Measurements from ENCODE around the gene SMIM1. TPM values are rescaled to one million over a fixed set of nuclear protein-coding genes. Genes with fewer than 3 reads are reported as not detected.

Gene SMIM1
- total RNA-seq, 1 experiment from 2014 or later, result 5.5 TPM

DNA sequence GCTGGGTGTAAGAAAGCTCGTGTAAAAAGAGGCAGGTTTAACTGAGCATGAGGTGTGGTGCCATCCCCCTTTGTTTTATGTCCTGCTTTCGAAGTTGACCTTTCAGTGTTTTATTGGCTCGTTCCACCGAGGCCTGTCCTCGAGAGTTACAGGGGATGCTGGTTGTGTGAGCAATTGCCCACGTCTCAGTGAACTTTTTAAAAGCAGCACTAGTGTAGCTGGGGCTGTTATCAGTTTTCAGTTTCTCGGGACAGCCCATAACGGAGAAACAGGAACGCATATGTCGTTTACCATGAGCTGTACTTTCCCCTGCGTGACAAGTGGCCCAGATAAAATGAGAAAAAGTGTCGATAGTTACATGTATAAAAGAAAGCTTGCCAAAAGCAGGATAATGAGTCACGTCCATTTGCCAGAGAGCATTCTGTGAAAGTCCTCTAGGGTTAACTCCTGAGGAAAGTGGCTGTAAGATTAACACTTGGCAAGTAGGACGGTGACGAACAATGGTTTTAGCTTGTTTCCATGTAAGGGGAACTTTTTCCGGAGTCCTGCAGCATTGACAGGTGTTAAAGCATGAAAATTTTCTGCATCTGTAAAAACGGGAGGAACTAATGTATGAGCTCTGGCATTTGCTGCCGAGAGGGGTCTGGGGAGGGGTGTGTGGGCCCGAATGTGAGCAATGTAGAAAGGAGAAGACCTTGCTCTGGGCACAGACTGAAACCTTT, 31.5 kb downstream of the SMIM1 start:
- H3K4me1 ChIP-seq (ENCODE audit: control insufficient read depth in 1 of 2, insufficient read depth in 2 of 2, low read length in 2 of 2), result no peaks in the 10 kb centered on the region
- H2AFZ ChIP-seq (ENCODE audit: low read depth, low read length, poor library complexity, severe bottlenecking), result no peak overlapping the region
- CTCF ChIA-PET, result no interaction called here
- no peak overlapping the region for H3K27ac ChIP-seq (ENCODE audit: low read depth, low read length)
- RAD21 ChIA-PET (ENCODE audit: low non-redundant PET in 1 of 2, low total read pairs in 2 of 2, uncharacterized antibody in 2 of 2, unreplicated experiment in 2 of 2), result no interaction called here
- H3K9ac ChIP-seq (ENCODE audit: low read length), result no peak overlapping the region
- H4K20me1 ChIP-seq (ENCODE audit: insufficient read depth), result no peaks in the 10 kb centered on the region
- DNase-seq (ENCODE audit: low read depth, low spot score) (no peak), ATAC-seq (no peak)
- intact Hi-C loops (cut with micrococcal nuclease), result loop anchor here (5.0 kb wide), 1 partner anchor 352 kb away; the partner anchor contains the start of gene ARHGEF16
- no peaks in the 10 kb centered on the region for H3K79me2 ChIP-seq (ENCODE audit: insufficient read depth, low read length)
- H3K9me2 ChIP-seq (ENCODE audit: insufficient read depth), result no peaks in the 10 kb centered on the region
- no peaks in the 10 kb centered on the region for H3K36me3 ChIP-seq (ENCODE audit: control insufficient read depth in 1 of 2, insufficient read depth in 2 of 2, low read length in 2 of 2)
- POLR2A ChIA-PET, result no interaction called here
- no peak overlapping the region for H3K4me2 ChIP-seq (ENCODE audit: low read length)
- BruUV-seq (replicated peaks), result no TSS peak
- no peak for TF ChIP-seq ZFX (IDR thresholded peaks at IDR 0.05)
- TF ChIP-seq SRF (IDR thresholded peaks at IDR 0.05; ENCODE audit: low read depth), result no peak
- no peak for TF ChIP-seq YY1 (IDR thresholded peaks at IDR 0.05; ENCODE audit: extremely low read depth, insufficient replicate concordance, low read depth, low read length)
- TF ChIP-seq POLR2AphosphoS5 (IDR thresholded peaks at IDR 0.05; ENCODE audit: low read depth, low read length), result no peak
- TF ChIP-seq ZNF274 (IDR thresholded peaks at IDR 0.05; ENCODE audit: low read depth, low read length), result no peak
- no peak for TF ChIP-seq ELF1 (IDR thresholded peaks at IDR 0.05; ENCODE audit: borderline replicate concordance, low read depth)
- TF ChIP-seq SP1 (IDR thresholded peaks at IDR 0.05; ENCODE audit: low read depth), result no peak
- TF ChIP-seq JUND (IDR thresholded peaks at IDR 0.05), result no peak
- TF ChIP-seq POLR2A (IDR thresholded peaks at IDR 0.05; ENCODE audit: borderline replicate concordance, extremely low read depth, insufficient read depth, insufficient read length), result no peak
- TF ChIP-seq SIN3A (IDR thresholded peaks at IDR 0.05; ENCODE audit: low read depth), result no peak
- TF ChIP-seq TCF7L2 (IDR thresholded peaks at IDR 0.05; ENCODE audit: borderline replicate concordance, extremely low read depth, insufficient read depth, insufficient read length), result no peak
- TF ChIP-seq, protein P1, sequence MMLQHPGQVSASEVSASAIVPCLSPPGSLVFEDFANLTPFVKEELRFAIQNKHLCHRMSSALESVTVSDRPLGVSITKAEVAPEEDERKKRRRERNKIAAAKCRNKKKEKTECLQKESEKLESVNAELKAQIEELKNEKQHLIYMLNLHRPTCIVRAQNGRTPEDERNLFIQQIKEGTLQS (IDR thresholded peaks at IDR 0.05), result no peak
- TF ChIP-seq EGR1 (IDR thresholded peaks at IDR 0.05; ENCODE audit: low read depth), result no peak
- TF ChIP-seq EZH2 (IDR thresholded peaks at IDR 0.05), result no peak
- TF ChIP-seq, protein P2, sequence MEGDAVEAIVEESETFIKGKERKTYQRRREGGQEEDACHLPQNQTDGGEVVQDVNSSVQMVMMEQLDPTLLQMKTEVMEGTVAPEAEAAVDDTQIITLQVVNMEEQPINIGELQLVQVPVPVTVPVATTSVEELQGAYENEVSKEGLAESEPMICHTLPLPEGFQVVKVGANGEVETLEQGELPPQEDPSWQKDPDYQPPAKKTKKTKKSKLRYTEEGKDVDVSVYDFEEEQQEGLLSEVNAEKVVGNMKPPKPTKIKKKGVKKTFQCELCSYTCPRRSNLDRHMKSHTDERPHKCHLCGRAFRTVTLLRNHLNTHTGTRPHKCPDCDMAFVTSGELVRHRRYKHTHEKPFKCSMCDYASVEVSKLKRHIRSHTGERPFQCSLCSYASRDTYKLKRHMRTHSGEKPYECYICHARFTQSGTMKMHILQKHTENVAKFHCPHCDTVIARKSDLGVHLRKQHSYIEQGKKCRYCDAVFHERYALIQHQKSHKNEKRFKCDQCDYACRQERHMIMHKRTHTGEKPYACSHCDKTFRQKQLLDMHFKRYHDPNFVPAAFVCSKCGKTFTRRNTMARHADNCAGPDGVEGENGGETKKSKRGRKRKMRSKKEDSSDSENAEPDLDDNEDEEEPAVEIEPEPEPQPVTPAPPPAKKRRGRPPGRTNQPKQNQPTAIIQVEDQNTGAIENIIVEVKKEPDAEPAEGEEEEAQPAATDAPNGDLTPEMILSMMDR (IDR thresholded peaks at IDR 0.05 in 2 of 3, conservative IDR thresholded peaks at IDR 0.05 in 1 of 3; ENCODE audit: borderline replicate concordance in 1 of 3, insufficient read depth in 1 of 3, low read depth in 2 of 3, low read length in 2 of 3), result no peak
- TF ChIP-seq, protein P3, sequence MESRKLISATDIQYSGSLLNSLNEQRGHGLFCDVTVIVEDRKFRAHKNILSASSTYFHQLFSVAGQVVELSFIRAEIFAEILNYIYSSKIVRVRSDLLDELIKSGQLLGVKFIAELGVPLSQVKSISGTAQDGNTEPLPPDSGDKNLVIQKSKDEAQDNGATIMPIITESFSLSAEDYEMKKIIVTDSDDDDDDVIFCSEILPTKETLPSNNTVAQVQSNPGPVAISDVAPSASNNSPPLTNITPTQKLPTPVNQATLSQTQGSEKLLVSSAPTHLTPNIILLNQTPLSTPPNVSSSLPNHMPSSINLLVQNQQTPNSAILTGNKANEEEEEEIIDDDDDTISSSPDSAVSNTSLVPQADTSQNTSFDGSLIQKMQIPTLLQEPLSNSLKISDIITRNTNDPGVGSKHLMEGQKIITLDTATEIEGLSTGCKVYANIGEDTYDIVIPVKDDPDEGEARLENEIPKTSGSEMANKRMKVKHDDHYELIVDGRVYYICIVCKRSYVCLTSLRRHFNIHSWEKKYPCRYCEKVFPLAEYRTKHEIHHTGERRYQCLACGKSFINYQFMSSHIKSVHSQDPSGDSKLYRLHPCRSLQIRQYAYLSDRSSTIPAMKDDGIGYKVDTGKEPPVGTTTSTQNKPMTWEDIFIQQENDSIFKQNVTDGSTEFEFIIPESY (IDR thresholded peaks at IDR 0.05; ENCODE audit: extremely low read depth, insufficient replicate concordance, low read length), result no peak
- TF ChIP-seq, protein P4, sequence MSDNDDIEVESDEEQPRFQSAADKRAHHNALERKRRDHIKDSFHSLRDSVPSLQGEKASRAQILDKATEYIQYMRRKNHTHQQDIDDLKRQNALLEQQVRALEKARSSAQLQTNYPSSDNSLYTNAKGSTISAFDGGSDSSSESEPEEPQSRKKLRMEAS (IDR thresholded peaks at IDR 0.05), result no peak
- TF ChIP-seq CEBPB (IDR thresholded peaks at IDR 0.05; ENCODE audit: low read depth), result no peak
- TF ChIP-seq, protein P5, sequence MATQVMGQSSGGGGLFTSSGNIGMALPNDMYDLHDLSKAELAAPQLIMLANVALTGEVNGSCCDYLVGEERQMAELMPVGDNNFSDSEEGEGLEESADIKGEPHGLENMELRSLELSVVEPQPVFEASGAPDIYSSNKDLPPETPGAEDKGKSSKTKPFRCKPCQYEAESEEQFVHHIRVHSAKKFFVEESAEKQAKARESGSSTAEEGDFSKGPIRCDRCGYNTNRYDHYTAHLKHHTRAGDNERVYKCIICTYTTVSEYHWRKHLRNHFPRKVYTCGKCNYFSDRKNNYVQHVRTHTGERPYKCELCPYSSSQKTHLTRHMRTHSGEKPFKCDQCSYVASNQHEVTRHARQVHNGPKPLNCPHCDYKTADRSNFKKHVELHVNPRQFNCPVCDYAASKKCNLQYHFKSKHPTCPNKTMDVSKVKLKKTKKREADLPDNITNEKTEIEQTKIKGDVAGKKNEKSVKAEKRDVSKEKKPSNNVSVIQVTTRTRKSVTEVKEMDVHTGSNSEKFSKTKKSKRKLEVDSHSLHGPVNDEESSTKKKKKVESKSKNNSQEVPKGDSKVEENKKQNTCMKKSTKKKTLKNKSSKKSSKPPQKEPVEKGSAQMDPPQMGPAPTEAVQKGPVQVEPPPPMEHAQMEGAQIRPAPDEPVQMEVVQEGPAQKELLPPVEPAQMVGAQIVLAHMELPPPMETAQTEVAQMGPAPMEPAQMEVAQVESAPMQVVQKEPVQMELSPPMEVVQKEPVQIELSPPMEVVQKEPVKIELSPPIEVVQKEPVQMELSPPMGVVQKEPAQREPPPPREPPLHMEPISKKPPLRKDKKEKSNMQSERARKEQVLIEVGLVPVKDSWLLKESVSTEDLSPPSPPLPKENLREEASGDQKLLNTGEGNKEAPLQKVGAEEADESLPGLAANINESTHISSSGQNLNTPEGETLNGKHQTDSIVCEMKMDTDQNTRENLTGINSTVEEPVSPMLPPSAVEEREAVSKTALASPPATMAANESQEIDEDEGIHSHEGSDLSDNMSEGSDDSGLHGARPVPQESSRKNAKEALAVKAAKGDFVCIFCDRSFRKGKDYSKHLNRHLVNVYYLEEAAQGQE (IDR thresholded peaks at IDR 0.05; ENCODE audit: low read depth), result no peak
- TF ChIP-seq CBX3 (IDR thresholded peaks at IDR 0.05; ENCODE audit: low read depth), result no peak
- no peak overlapping the region for H3K4me3 ChIP-seq (replicated peaks in 1 of 2; ENCODE audit: low read depth in 1 of 2, low read length in 2 of 2)
- peaks cover 0 to 10% of the 10 kb centered on the region in 2 experiments; a peak in 2 of 4 replicates for H3K9me3 ChIP-seq (ENCODE audit: control insufficient read depth in 1 of 2, insufficient read depth in 1 of 2, low read depth in 1 of 2, low read length in 2 of 2)
- no peaks in the 10 kb centered on the region for H3K27me3 ChIP-seq (ENCODE audit: insufficient read depth, low read length)
